PFSK-1 (cell line): ENCODE measurements around the gene ACER2.

Experiments
- SIN3A ChIP-seq: IDR thresholded peaks from 2 replicates; pipeline ENCODE4 v1.6.1; 2012; ENCODE audit warnings: mild to moderate bottlenecking, low read length, moderate library complexity, borderline replicate concordance; ENCODE audit not compliant: insufficient read depth
- TAF1 ChIP-seq: IDR thresholded peaks from 2 replicates; pipeline ENCODE4 v1.6.1; 2012; ENCODE audit warnings: low read length, control low read depth, borderline replicate concordance; ENCODE audit not compliant: insufficient read depth

DNA sequence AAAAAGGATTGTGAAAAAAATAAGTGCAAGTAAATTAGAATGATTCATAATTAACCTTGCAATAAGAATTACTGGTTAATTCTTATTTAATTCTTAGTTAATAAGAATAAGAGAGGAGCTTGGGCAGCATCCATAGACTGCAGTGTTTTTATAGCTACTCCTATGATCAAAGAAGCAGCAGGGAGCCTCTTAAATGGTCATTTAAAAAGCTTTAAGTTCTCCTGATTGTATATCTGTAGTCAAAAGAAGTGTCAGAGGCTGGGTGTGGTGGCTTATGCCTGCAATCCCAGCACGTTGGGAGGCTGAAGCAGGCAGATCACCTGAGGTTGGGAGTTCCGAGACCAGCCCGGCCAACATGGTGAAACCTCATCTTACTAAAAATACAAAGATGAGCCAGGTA is 14.4 kb downstream of the ACER2 start:
- TF ChIP-seq TAF1 = no peak
- TF ChIP-seq SIN3A = no peak
